ENCODE results near the gene FBXL15. TPM values are rescaled to one million over a fixed set of nuclear protein-coding genes. Genes with fewer than 3 reads are reported as not detected.

FBXL15 gene
- total and polyA plus RNA-seq, 11 donors = 6.6 to 20.0 (median 10.2) TPM

GRCh38 chr10:102404361-102405107, 16.1 kb upstream of the FBXL15 start:
- TF ChIP-seq CTCF (IDR thresholded peaks at IDR 0.05) (no peak), POLR2A (IDR thresholded peaks at IDR 0.05) (no peak)
- Histone ChIP-seq H3K4me1 (peaks cover 0 to 22% (median 11%) of the 10 kb centered on the region in 12 donors), H3K27ac (peak overlapping the region in 1 of 12 donors; percentile 99), H3K9me3 (no peaks in the 10 kb centered on the region), H3K36me3 (peaks cover 0 to 39% (median 16%) of the 10 kb centered on the region in 9 donors), H3K27me3 (peaks cover 3 to 22% (median 12%) of the 10 kb centered on the region in 9 donors), H3K4me3 (no peak overlapping the region)
- 81 to 89% (median 86%) methylated on average over 15 to 17 of the region's 17 CpGs for WGBS, 4 donors
- no peak for ATAC-seq
- intact Hi-C loops (cut with DNase I) = loop anchor here in 3 of 10 donors (5.0 kb wide), 3 partner anchors 73 to 237 kb away; partner anchors contain the start of gene ELOVL3 (in 2 of the 3)
- DNase-seq = peak in 1 of 5 donors; percentile 20

DNA sequence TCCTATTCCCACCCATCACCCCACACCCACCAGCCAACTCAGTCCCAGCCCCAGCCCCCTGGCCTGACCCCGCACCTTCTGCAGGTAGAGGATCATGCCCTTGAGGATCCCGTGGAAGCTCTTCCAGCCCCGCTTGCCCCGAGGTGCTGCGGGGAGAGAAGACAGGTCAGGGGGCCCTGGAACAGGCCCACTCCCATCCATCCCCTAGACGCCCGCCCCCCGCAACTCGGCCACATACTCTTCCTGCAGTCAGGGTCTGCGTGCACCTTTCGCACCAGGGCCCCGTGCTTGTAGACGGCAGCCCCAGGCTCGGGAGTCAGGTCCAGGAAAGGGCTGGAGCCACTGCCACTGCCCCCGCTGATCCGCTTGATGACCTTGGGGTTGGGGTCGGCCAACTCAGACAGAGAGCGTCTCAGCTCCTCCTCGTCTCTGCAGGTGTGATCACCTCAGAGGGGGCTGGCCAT, 15.5 kb upstream of the FBXL15 start:
- H3K27ac ChIP-seq = peak overlapping the region in 1 of 12 donors; percentile 99
- TF ChIP-seq POLR2A (IDR thresholded peaks at IDR 0.05) (no peak), CTCF (IDR thresholded peaks at IDR 0.05) (no peak)
- H3K36me3 ChIP-seq = peaks cover 0 to 33% (median 16%) of the 10 kb centered on the region in 9 donors
- no peak for ATAC-seq
- peaks cover 0 to 22% (median 10%) of the 10 kb centered on the region in 12 donors for H3K4me1 ChIP-seq
- WGBS, 4 donors = 77 to 86% (median 81%) methylated on average over 16 to 19 of the region's 19 CpGs
- no peaks in the 10 kb centered on the region for H3K9me3 ChIP-seq
- no peak overlapping the region for H3K4me3 ChIP-seq
- peaks cover 6 to 28% (median 17%) of the 10 kb centered on the region in 9 donors for H3K27me3 ChIP-seq
- no peak for DNase-seq
- intact Hi-C loops (cut with DNase I) = loop anchor here in 2 of 10 donors (5.0 kb wide), 2 partner anchors 72 to 178 kb away; partner anchors contain the start of gene ELOVL3 (in 1 of the 2)

- intact Hi-C loops (cut with DNase I) = loop anchor here in 2 of 10 donors (5.0 kb wide), 2 partner anchors 72 to 178 kb away; partner anchors contain the start of gene ELOVL3 (in 1 of the 2)
These were observed 15.0 kb upstream of the FBXL15 start for GRCh38 chr10:102405632-102406031.

More at GRCh38 chr10:102405632-102406031, 15.0 kb upstream of the FBXL15 start:
- TF ChIP-seq POLR2A (IDR thresholded peaks at IDR 0.05) (no peak), CTCF (IDR thresholded peaks at IDR 0.05) (no peak)
- H3K36me3 ChIP-seq = peaks cover 0 to 28% (median 14%) of the 10 kb centered on the region in 9 donors
- peaks cover 11 to 33% (median 22%) of the 10 kb centered on the region in 9 donors for H3K27me3 ChIP-seq
- DNase-seq (no peak), ATAC-seq (no peak)
- H3K4me1 ChIP-seq = peaks cover 0 to 25% (median 11%) of the 10 kb centered on the region in 12 donors
- no peak overlapping the region for H3K4me3 ChIP-seq
- H3K9me3 ChIP-seq = no peaks in the 10 kb centered on the region
- WGBS, 4 donors = 77 to 86% (median 81%) methylated on average over 6 of the region's 6 CpGs
- H3K27ac ChIP-seq = peak overlapping the region in 1 of 12 donors; percentile 99

Data from heart left ventricle (tissue), 16 donors.